ENCODE results near the gene PLPP4.

The PLPP4 gene

DNA sequence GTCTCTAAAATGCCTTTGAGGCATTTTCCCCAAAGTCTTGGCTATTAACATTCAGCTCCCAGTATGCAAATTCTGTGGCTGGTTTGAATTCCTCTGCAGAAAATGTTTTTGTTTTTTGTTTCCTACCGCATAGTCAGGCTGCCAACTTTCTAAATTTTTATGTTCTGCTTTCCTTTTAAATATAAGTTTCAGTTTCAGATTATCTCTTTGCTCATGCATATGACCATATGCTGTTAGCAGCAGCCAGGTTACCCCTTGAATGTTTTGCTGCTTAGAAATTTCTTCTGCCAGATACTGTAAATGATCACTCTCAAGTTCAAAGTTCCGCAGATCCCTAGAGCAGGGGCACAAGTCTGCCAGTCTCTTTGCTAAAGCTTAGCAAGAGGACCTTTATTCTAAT lies 96.9 kb downstream of the PLPP4 start:
- Histone ChIP-seq H3K27ac (no peak overlapping the region), H3K36me3 (no peaks in the 10 kb centered on the region), H3K9me3 (ENCODE audit: severe bottlenecking) (peaks cover 8% of the 10 kb centered on the region), H3K4me3 (ENCODE audit: low read depth, low read length) (no peak overlapping the region), H3K27me3 (ENCODE audit: insufficient read depth, low read depth, severe bottlenecking) (no peaks in the 10 kb centered on the region)
- TF ChIP-seq, protein P1, sequence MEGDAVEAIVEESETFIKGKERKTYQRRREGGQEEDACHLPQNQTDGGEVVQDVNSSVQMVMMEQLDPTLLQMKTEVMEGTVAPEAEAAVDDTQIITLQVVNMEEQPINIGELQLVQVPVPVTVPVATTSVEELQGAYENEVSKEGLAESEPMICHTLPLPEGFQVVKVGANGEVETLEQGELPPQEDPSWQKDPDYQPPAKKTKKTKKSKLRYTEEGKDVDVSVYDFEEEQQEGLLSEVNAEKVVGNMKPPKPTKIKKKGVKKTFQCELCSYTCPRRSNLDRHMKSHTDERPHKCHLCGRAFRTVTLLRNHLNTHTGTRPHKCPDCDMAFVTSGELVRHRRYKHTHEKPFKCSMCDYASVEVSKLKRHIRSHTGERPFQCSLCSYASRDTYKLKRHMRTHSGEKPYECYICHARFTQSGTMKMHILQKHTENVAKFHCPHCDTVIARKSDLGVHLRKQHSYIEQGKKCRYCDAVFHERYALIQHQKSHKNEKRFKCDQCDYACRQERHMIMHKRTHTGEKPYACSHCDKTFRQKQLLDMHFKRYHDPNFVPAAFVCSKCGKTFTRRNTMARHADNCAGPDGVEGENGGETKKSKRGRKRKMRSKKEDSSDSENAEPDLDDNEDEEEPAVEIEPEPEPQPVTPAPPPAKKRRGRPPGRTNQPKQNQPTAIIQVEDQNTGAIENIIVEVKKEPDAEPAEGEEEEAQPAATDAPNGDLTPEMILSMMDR (IDR thresholded peaks at IDR 0.05; ENCODE audit: low read depth, low read length) = no peak
- DNase-seq = no peak

DNA sequence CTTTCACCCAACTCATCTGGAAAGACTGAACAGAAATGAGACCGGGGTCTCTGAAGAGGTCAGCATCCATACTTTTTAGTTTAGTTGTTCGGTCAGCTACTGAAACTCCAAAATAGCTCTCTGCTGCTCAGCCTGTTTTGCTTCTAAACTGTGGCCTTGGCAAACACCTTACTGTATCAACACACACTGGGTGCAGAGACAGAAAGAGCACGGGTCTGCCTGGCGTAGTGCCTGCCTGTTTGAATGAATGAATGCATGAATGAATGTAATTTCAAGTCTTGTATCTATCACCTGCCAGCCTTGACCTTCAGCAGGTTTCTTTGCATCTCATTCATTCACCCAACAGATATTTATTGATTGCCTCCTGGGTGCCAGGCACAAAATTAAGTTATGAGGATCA lies 98.4 kb downstream of the PLPP4 start:
- no peak overlapping the region for H3K27ac ChIP-seq
- H3K36me3 ChIP-seq = no peaks in the 10 kb centered on the region
- no peak overlapping the region for H3K4me3 ChIP-seq (ENCODE audit: low read depth, low read length)
- H3K9me3 ChIP-seq (ENCODE audit: severe bottlenecking) = peaks cover 8% of the 10 kb centered on the region
- H3K27me3 ChIP-seq (ENCODE audit: insufficient read depth, low read depth, severe bottlenecking) = no peaks in the 10 kb centered on the region
- TF ChIP-seq, protein P1 (IDR thresholded peaks at IDR 0.05; ENCODE audit: low read depth, low read length) = no peak
- DNase-seq = no peak

DNA sequence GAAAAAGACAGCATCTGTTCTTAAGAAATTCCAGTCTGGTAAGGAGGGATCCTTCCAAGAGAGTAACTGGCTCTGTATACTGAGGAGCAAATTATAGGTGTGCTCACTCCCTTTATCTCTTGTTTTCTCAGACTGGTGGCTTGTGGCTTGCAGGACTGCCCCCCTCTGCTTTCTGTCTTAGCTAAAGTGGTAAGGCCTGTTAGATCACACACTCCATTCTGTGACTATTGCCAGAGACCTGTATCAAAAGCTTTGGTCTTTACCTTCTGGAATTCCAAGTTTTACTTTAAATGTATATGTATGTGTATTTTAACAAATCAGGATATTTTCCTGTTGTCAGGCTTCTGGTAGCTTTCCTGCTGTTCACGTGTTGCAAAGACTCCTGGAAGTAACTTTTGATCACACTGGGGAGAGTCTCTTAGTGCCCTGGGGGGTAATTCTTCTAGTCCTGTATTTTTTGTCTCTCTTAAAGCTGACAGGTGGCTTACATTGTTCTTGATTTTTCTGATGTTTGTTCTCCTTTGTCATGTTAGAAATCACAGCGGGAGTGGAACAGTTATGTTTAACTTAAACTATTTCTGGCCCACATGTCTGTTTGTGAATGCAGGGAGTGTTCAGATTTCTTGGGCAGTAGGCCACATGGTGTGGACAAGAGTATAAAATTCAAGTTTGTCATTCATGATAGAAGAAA lies 99.0 kb downstream of the PLPP4 start:
- DNase-seq = no peak

DNA sequence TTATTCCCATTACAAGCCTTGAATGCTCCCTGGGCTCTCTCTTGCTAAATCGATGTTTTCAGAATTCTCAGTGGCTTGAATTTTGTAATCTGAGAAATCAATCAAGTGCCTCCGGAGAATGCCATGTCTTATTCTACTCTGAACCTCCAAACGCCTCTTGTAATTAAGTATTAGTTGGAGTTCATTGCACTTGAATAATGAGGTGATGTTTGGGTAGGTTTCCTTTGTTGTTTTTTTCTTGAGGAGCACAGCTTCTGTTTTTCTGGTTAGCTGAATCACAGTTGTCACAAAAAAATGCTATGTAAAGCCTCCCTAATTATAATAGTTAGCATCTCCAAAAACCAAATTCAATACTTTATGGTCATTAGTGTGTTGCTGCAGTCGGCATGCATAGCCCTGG lies 100.3 kb downstream of the PLPP4 start:
- Histone ChIP-seq H3K36me3 (no peaks in the 10 kb centered on the region), H3K4me3 (ENCODE audit: low read depth, low read length) (no peak overlapping the region), H3K9me3 (ENCODE audit: severe bottlenecking) (peaks cover 8% of the 10 kb centered on the region), H3K27me3 (ENCODE audit: insufficient read depth, low read depth, severe bottlenecking) (no peaks in the 10 kb centered on the region), H3K27ac (no peak overlapping the region)
- TF ChIP-seq, protein P1 (IDR thresholded peaks at IDR 0.05; ENCODE audit: low read depth, low read length) = no peak
- no peak for DNase-seq

More for the DNA sequence above, 99.0 kb downstream of the PLPP4 start:
- no peaks in the 10 kb centered on the region for H3K36me3 ChIP-seq
- no peaks in the 10 kb centered on the region for H3K27me3 ChIP-seq (ENCODE audit: insufficient read depth, low read depth, severe bottlenecking)
- H3K9me3 ChIP-seq (ENCODE audit: severe bottlenecking) = peaks cover 8% of the 10 kb centered on the region
- no peak overlapping the region for H3K27ac ChIP-seq
- TF ChIP-seq, protein P1 (IDR thresholded peaks at IDR 0.05; ENCODE audit: low read depth, low read length) = no peak
- H3K4me3 ChIP-seq (ENCODE audit: low read depth, low read length) = no peak overlapping the region

DNA sequence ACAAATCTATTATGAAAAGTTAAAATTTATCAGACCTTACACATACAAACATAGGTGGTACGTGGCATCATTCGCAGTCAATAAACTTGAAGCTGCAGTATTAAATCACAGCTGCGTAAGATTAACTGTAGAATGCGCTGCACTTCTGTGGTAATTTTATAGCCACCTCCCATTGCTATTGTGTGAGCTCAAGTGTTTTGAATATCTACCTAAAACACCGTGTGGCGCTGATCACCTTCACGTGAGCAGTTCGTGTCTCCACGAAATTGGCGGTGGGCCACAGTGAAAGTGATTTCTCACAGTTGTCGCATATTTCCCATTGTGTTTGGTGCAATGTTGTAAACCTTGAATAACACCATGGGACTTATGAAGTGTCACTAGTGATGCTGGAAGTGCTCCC lies 102.8 kb downstream of the PLPP4 start:
- no peak overlapping the region for H3K4me3 ChIP-seq (ENCODE audit: low read depth, low read length)
- H3K27me3 ChIP-seq (ENCODE audit: insufficient read depth, low read depth, severe bottlenecking) = no peaks in the 10 kb centered on the region
- H3K27ac ChIP-seq = no peak overlapping the region
- no peaks in the 10 kb centered on the region for H3K36me3 ChIP-seq
- H3K9me3 ChIP-seq (ENCODE audit: severe bottlenecking) = no peaks in the 10 kb centered on the region
- no peak for DNase-seq
- TF ChIP-seq, protein P1 (IDR thresholded peaks at IDR 0.05; ENCODE audit: low read depth, low read length) = no peak

DNA sequence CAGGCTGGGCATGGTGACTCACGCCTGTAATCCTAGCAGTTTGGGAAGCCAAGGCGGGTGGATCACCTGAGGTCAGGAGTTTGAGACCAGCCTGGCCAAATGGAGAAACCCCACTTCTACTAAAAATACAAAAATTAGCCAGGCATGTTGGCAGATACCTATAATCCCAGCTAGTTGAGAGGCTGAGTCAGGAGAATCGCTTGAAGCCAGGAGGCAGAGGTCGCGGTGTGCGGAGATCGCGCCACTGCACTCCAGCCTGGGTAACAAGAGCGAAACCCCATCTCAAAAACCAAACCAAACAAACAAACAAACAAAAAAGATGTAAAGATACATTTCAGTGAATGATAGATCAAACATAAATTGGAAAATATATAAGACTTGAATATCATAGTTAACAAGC lies 105.9 kb downstream of the PLPP4 start:
- Histone ChIP-seq H3K36me3 (no peaks in the 10 kb centered on the region), H3K27ac (no peak overlapping the region), H3K9me3 (ENCODE audit: severe bottlenecking) (no peaks in the 10 kb centered on the region), H3K27me3 (ENCODE audit: insufficient read depth, low read depth, severe bottlenecking) (no peaks in the 10 kb centered on the region), H3K4me3 (ENCODE audit: low read depth, low read length) (no peak overlapping the region)
- no peak for DNase-seq
- TF ChIP-seq, protein P1 (IDR thresholded peaks at IDR 0.05; ENCODE audit: low read depth, low read length) = no peak
